H4 (cell line): ENCODE measurements around the gene AXIN1. TPM values are rescaled to one million over a fixed set of nuclear protein-coding genes. Genes with fewer than 3 reads are reported as not detected.
"Not testable (repeated sequence)": the region's sequence is repeated elsewhere in the genome, so short reads cannot be mapped to it uniquely, and the experiment has no call there.

Experiments used
- DNase-seq: peaks from one replicate; pipeline ENCODE4 v3.0.0-alpha.2; 2015; ENCODE audit warnings: low spot score
- total RNA-seq: library from RNA; depleted of rRNA; stranded (reverse); fragments of >200 nt; shearing (Covaris generic); gene quantifications from 2 replicates; pipeline ENCODE4 v1.2.3, GENCODE V29; 2014

Gene AXIN1
- total RNA-seq, 1 experiment from 2014 or later = 5.6 TPM

DNA sequence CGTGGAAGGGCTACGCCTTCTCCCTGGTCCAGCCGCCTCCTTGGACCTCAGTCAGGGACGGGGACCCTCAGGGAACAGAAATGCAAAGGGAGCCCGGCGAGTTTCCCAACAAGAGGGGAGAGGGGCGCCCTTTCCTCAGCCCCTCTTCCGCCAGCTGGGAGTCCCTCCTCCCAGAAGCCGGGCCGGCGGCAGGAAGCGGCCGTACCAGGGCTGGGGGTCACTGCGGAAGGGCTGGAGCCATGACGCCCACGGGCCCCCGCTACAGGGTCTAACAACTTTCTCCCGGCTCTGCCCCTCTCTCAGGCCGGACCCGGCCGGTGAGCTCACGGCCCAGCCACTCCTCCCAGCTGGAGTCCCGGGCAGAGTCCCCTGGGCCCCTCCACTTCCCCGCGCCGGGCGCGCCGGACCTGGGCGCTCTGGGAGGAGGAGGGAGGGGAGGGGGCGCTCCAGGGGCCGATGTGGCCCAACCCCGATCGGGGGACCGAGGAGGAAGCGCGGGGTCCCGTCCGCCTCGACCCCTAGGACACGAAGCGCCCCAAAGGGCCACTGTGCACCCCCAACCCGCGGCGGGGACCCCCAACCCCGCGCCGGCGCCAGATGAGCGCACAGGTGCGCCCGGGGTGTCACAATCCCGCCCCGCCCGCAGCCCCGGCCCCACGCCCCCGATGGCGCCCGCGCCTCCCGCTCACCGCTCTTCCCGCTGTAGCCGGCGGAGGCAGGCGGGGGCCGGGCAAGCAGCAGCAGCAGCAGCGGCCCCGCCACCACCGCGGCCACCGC lies 28.7 kb upstream of the AXIN1 start:
- DNase-seq = no peak

DNA sequence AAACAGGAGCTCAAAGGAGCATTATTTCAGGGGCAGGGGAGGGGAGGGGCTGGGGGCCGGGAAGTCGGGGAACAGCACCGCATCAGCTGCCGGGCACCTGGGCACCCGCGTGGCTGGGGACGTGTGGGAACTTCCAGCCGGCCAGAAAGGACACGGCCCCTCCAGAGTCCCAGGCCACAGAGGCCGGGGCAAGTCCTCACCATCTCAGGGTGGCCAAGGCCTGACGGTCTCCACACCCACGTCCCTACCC lies 28.2 kb upstream of the AXIN1 start:
- no peak for DNase-seq

DNA sequence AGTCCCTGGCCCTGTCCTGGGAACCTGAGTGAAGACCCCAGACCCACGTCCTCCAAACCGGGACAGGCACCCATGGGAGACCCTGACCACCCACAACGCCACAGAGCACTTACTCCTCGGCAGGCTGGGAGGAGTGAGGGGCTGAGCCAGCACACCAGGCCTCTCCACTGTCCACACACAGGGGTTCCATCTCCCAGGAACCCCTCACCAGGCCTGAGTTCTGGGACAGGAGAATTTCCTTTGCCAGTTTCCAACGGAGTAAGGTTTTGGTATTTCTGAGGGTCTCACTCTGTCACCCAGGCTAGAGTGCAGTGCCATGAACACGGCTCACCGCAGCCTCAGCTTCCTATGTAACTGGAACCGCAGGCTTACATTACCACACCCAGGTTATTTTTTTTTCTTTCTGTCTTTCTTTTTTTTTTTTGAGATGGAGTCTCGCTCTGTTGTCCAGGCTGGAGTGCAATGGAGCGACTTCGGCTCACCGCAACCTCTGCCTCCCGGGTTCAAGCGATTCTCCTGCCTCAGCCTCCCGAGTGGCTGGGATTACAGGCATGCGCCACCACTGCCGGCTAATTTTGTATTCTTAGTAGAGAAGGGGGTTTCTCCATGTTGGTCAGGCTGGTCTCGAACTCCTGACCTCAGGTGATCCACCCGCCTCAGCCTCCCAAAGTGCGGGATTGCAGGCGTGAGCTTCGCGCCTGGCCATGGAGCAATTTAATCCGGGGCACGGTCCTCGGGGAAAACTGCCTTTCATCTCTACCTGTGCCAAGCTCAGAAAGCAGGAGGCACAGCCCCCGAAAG lies 27.6 kb upstream of the AXIN1 start:
- DNase-seq = no peak

GRCh38 chr16:379183-379960 lies 26.8 kb upstream of the AXIN1 start:
- DNase-seq = no peak

DNA sequence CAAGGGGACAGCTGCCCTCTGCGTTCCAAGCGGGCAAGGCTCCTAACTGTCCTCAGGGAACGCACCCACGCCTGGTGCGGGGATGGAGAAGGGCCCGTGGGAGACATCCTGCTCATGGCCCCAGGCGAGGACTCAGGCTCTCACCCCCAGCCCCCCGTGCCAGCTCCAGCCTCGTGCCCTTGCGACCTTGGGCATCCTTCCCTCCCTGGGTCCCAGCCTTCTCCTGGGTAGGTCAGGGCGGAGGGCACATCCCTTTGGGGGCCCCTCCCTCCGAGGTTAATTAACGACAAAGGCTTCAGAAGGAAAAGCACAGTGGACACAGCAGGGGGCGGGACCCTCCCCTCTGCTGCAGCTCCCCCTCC lies 26.3 kb upstream of the AXIN1 start:
- DNase-seq = no peak

DNA sequence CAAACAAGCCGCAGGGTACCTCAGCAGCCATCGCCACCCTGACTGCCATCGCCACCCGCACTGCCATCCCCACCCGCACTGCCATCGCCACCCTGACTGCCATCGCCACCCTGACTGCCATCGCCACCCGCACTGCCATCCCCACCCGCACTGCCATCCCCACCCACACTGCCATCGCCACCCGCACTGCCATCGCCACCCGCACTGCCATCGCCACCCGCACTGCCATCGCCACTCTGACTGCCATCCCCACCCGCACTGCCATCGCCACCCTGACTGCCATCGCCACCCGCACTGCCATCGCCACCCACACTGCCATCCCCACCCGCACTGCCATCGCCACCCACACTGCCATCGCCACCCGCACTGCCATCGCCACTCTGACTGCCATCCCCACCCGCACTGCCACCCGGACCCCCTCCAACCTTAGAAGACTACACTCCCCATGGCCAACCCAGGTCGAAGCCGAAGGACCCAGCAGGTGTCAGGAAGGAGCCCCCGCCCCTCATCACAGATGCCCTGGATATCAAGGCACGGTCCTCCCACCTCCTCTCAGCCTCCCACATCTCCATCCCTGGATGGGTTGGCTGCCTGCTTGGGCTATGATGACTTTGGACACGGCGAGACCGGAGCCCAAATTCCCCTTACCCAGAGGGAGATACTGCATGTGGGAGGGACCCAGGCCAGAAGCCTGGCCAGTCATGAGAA lies 25.7 kb upstream of the AXIN1 start:
- DNase-seq = not testable (repeated sequence)

DNA sequence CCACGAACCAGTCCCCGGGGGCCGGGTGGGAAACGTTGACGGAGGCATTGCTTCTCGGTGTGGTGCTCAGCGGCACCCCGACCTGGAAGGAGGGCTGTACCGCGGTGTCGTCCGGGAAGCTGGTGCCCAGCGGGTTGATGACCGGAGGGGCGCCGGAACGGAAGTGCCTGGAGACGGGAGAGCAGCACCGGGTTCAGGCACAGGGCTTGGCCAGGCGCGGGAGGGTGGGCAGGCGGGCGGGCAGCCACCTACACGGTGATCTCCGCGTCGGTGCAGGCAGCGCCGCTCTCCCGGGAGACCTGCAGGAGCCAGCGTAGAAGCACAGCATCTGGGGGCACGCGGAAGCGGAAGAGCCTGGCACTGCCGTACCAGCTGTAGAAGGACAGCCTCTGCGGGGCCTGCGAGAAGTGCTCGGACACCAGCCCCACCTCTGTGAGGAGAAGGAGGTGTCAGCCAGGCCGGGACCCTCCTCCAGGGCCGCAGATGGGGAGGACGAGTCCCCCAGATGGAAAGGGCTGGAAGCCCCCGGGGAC lies 25.0 kb upstream of the AXIN1 start:
- DNase-seq = no peak

GRCh38 chr16:376817-377418 lies 24.4 kb upstream of the AXIN1 start:
- DNase-seq = no peak

DNA sequence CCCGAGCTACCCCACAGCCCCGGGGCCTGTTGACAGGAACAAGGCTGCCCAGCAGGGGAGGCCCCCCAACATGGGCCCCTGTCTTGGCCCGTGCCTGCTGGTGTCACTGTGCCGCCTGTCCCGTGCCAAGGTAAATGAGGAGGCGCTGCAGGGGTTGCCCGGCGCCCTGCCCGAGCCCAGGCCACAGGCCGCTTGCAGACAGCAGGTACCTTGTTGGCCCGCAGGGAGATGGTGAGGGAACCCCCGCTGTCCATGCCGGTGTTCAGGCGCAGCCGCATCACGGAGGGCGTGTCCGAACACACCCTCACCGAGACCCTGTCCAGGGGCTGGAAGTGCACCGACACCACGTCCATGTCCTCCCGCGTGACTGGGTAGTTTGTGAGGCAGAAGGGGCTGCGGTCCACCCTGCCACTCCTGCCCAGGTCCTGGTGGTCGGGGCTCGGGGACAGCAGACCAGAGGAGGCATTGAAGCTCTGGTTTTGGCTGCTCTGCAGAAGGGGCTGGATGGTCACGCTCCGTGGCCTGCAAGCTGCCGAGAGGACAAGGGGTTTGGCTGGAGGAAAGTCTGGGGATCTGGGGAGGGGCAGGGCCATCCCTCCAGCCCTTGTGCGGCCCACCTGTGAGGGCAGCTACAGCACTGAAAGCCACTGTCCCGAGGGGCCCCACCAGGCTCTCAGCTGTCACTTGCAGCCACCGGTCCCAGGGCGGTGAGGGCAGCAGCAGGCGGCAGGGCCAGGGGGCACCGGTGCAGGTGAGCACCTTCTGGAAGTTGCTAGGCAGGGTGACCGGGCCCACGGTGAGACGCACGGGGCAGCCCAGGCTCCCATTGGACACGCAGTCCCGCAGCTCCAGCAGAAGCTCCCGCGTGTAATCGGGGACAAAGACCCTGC lies 23.6 kb upstream of the AXIN1 start:
- no peak for DNase-seq

- DNase-seq = no peak
Observed at GRCh38 chr16:375212-375611, 22.7 kb upstream of the AXIN1 start.

DNA sequence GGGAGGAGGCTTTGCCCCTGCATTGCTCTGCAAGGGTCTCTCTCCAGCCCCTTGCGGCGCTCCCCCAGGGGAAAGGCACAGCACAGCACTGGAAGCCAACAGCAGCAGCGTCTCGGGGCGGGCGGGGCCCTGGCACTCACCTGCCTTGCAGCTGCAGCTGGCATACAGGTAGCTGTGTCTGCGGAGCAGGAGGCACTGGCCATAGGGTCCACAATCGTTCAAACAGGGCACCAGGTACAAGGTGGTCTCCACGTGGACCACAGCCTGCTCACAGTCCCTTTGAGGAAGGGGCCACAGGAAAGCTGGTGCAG lies 22.0 kb upstream of the AXIN1 start:
- DNase-seq = no peak

- no peak for DNase-seq
Observed at GRCh38 chr16:373848-374615, 21.5 kb upstream of the AXIN1 start.

DNA sequence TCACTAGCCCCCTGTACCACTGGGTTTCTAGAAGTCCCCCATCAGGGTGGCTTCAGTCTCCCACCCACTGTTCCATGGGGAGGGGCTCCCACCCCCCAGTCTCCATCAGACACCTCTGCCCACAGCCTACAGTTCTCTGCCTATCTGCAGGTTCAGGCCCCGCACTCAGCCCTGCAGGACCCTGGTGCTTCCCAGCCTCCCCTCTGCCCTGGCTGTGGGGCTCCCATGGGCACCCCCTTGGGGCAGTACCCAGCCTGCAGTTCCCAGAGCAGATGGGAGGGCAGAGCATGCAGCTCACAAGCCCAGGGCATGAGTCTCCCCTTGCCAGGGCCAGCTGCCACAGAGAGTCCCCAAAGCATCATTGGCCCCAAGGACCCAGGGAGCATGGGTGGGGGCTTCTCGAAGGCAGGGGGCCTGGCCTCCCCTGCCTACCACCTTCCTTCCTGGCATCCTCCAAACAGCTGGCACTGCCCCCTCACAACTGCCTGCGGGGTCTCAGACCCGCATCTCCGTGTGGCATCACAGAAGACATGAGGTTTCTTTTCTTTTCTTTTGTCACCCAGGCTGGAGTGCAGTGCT lies 20.6 kb upstream of the AXIN1 start:
- no peak for DNase-seq

DNA sequence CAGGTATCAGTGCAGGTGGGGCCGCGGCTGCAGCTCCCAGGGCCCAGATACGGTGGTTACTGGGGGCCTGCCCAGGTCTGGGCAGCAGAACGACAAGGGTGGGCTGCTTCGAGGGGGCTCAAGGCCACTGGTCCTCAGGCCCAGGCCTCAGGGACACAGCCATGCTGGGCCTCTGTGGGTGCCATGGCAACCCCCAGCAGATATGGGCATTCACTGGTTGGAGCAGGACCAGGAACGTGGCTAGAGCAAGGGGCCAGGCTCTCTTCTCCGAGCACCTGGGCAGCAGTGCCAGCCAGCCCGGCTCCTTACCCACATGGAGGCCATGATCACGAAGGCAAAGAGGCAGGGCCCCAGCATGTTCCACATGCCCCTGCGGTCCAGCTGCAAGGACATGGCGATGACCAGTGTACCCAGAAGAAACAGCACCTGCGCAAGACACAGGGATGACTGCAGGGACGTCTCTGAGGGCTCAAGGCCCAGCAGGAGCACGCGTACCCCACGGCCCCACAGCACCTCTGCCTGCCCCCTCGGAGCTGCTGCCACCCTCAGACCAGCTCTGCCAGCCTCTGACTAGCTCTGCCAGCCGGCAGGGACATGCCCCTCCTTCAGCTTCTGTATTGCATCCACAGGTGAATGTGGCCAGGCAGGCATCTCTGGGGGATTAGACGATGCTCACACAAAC lies 19.9 kb upstream of the AXIN1 start:
- no peak for DNase-seq

DNA sequence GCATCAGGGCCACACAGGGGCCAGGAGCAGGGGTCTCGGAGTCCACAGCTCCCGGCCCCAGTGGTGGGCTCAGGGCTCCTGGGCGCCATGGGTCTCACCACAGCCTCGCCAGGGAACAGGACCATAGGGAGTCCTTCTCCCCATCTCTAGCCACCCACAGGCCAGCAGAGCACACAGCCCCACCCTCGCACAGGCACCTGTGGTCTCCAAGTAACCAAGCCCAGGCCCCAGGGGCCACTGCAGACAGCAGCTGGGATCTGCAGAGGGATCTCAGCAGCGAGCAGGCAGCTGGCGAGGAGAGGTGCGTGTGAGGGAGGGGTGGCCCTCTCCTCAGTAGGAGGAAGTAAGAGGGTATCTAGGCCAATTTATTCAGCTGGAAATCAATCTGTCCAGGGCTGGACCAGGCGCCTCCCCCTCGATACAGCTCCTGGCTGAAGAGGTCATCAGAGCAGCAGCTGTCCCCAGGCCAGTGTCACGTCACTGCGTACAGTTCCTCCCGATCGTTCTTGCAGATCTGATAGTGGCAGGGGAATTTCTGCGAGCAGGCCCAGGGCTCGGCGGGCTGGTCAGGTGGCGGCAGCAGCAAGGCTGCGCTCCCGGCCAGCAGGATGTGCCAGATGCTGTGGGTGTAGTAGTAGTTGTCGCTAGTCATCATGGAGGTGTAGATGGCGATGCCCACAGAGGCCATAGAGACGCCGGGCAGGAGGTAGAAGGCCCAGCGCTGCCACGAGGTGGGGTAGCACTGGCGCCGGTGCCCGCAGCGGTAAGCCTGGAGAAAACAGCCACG lies 19.2 kb upstream of the AXIN1 start:
- no peak for DNase-seq

GRCh38 chr16:370979-371514 lies 18.5 kb upstream of the AXIN1 start:
- DNase-seq = no peak

GRCh38 chr16:370443-370842 lies 17.9 kb upstream of the AXIN1 start, which contains the start of gene MRPL28:
MRPL28 (minus strand) TSS chr16:370538; CDS start chr16:370218, 320 bp downstream.
- DNase-seq = peak; percentile 87
